Hepatocyte (in vitro differentiated cells): Measurements from ENCODE around the gene PRDM7.

ENCODE experiments used
- CTCF ChIP-seq: fragments of 200-600 bp; sonication (generic); IDR thresholded peaks from 2 replicates; pipeline ENCODE4 v1.5.1; 2016; ENCODE audit warnings: antibody characterized with exemption, mild to moderate bottlenecking; ENCODE audit not compliant: poor library complexity
- EZH2 ChIP-seq: fragments of 200-600 bp; sonication (generic); IDR thresholded peaks from 2 replicates; pipeline ENCODE4 v1.6.1; 2016; ENCODE audit warnings: antibody characterized with exemption, mild to moderate bottlenecking, borderline replicate concordance
- EZH2phosphoT487 ChIP-seq: fragments of 200-600 bp; sonication (generic); IDR thresholded peaks from one replicate; pipeline ENCODE4 v1.6.1; 2018; ENCODE audit warnings: antibody characterized with exemption, mild to moderate bottlenecking, low read depth, moderate library complexity; ENCODE audit not compliant: unreplicated experiment, severe bottlenecking

DNA sequence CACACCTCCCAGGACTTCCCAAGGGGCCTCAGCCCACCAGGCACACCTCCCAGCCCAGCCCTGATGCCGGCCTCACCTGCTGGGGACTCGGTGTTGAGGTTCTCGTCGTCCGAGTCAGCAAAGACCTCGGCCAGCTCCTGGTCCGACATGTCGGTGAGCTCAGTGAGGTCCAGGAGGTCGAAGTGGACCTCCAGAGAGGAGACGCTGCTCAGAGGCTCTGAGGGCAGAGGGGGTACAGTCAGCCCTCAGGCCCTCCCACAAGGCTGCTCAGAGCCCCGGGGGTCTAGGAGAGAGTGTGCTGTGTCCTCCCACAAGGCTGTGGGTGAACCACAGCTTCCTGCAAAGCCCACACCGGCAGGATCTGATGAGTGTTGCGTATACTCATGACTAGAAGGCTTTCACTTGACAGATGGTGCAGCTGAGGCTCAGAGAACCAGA, 68.4 kb downstream of the PRDM7 start:
- no peak for TF ChIP-seq CTCF
- TF ChIP-seq EZH2phosphoT487 = no peak
- no peak for TF ChIP-seq EZH2
